ENCODE data around the gene MYBPH.

The MYBPH gene

DNA sequence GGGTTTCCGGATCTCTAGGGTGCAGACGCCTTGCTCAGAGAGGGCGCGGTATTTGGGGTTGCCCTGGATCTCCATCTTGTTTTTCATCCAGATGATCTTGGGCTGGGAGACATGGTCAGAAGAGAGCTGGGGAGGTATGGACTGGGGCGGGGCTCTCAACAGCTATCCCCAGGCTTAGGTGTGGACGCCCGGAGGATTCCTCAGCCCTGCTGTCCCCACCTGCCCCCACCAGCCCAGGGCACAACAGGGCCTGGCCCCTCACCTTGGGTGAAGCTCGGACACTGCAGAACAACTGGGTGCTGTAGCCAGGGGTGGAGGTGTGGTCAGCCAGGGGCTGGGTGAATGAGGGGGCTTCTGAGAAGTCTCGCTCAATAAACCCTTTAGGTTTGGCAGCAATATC is 6.6 kb downstream of the MYBPH start:
- no peaks in the 10 kb centered on the region for H3K4me1 ChIP-seq (ENCODE audit: insufficient read depth, low read length, severe bottlenecking)
- H4K20me1 ChIP-seq (ENCODE audit: insufficient read depth, low read length): no peaks in the 10 kb centered on the region
- TF ChIP-seq EZH2 (IDR thresholded peaks at IDR 0.05; ENCODE audit: borderline replicate concordance, low read length): no peak
- TF ChIP-seq, protein P1, sequence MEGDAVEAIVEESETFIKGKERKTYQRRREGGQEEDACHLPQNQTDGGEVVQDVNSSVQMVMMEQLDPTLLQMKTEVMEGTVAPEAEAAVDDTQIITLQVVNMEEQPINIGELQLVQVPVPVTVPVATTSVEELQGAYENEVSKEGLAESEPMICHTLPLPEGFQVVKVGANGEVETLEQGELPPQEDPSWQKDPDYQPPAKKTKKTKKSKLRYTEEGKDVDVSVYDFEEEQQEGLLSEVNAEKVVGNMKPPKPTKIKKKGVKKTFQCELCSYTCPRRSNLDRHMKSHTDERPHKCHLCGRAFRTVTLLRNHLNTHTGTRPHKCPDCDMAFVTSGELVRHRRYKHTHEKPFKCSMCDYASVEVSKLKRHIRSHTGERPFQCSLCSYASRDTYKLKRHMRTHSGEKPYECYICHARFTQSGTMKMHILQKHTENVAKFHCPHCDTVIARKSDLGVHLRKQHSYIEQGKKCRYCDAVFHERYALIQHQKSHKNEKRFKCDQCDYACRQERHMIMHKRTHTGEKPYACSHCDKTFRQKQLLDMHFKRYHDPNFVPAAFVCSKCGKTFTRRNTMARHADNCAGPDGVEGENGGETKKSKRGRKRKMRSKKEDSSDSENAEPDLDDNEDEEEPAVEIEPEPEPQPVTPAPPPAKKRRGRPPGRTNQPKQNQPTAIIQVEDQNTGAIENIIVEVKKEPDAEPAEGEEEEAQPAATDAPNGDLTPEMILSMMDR (IDR thresholded peaks at IDR 0.05; ENCODE audit: low read length): no peak
- no peaks in the 10 kb centered on the region for H3K79me2 ChIP-seq (ENCODE audit: insufficient read depth, low read length)
- 0 out of 2 replicates have a peak, but pooled peaks cover 9% of the 10 kb centered on the region for H3K27me3 ChIP-seq (ENCODE audit: insufficient read depth, low read length)
- no peak overlapping the region for H2AFZ ChIP-seq (ENCODE audit: low read length)
- no peaks in the 10 kb centered on the region for H3K9me3 ChIP-seq (ENCODE audit: low read length)
- no peaks in the 10 kb centered on the region for H3K36me3 ChIP-seq (ENCODE audit: insufficient read depth, low read length)
- H3K9ac ChIP-seq (ENCODE audit: low read length): no peak overlapping the region
- H3K9me2 ChIP-seq (ENCODE audit: low read depth, low read length): no peaks in the 10 kb centered on the region
- no peak overlapping the region for H3K4me3 ChIP-seq (ENCODE audit: low read depth, low read length, poor library complexity, severe bottlenecking)
- no peak overlapping the region for H3K27ac ChIP-seq (ENCODE audit: low read depth, low read length, poor library complexity, severe bottlenecking)
- H3K4me2 ChIP-seq (ENCODE audit: low read length): no peak overlapping the region
- no peaks in the 10 kb centered on the region for H3F3A ChIP-seq (ENCODE audit: insufficient read depth, low read length)

DNA sequence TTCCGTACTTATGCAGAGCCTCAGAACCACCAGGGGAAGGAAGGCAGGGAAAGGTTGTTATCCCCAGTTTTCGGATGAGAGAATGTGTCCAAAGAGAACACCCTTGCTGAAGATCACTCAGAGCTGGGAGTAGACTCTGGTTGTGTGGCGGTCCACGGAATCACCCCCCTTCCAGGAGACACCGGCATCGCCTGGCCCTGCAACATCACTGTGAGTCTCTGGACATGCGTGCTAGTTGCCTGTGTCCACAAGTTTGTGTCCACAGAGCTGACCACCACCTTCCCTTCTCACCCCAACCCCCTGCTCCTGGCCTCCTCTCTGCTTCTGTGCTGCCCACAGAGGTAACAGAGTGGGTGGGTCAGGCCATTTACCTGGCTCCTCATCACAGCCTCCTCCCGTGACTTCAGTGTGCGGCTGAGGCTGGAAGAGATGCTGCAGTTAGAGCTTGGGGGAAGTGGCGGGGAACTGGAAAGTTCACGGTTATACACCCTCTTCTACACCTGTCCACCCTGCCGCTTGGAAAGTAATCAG is 7.3 kb downstream of the MYBPH start:
- no peak overlapping the region for H3K9ac ChIP-seq (ENCODE audit: low read length)
- no peaks in the 10 kb centered on the region for H3K36me3 ChIP-seq (ENCODE audit: insufficient read depth, low read length)
- H3K27ac ChIP-seq (ENCODE audit: low read depth, low read length, poor library complexity, severe bottlenecking): no peak overlapping the region
- H2AFZ ChIP-seq (ENCODE audit: low read length): no peak overlapping the region
- no peak for TF ChIP-seq EZH2 (IDR thresholded peaks at IDR 0.05; ENCODE audit: borderline replicate concordance, low read length)
- TF ChIP-seq, protein P1 (IDR thresholded peaks at IDR 0.05; ENCODE audit: low read length): no peak
- no peaks in the 10 kb centered on the region for H3K79me2 ChIP-seq (ENCODE audit: insufficient read depth, low read length)
- H4K20me1 ChIP-seq (ENCODE audit: insufficient read depth, low read length): no peaks in the 10 kb centered on the region
- H3K9me3 ChIP-seq (ENCODE audit: low read length): no peaks in the 10 kb centered on the region
- no peak overlapping the region for H3K4me3 ChIP-seq (ENCODE audit: low read depth, low read length, poor library complexity, severe bottlenecking)
- no peak overlapping the region for H3K4me2 ChIP-seq (ENCODE audit: low read length)
- 0 out of 2 replicates have a peak, but pooled peaks cover 9% of the 10 kb centered on the region for H3K27me3 ChIP-seq (ENCODE audit: insufficient read depth, low read length)
- H3K9me2 ChIP-seq (ENCODE audit: low read depth, low read length): no peaks in the 10 kb centered on the region
- H3K4me1 ChIP-seq (ENCODE audit: insufficient read depth, low read length, severe bottlenecking): no peaks in the 10 kb centered on the region
- no peaks in the 10 kb centered on the region for H3F3A ChIP-seq (ENCODE audit: insufficient read depth, low read length)

DNA sequence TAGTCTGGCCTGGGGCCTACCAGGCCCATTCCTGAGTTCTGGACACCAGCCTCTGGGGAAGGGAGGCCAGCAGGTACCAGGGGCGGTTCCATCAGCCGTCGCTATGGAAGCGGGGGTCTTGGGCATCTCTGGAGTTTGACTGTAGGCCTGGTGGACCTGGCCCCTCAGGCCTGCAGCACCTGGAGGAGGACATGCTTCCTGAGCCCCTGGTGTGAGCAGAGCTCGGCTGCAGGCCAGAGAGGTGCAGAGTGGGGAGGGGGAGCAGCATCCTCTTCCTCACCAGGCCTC is 7.8 kb downstream of the MYBPH start:
- Histone ChIP-seq H2AFZ (ENCODE audit: low read length) (no peak overlapping the region), H3K27me3 (ENCODE audit: insufficient read depth, low read length) (0 out of 2 replicates have a peak, but pooled peaks cover 9% of the 10 kb centered on the region), H4K20me1 (ENCODE audit: insufficient read depth, low read length) (no peaks in the 10 kb centered on the region), H3K79me2 (ENCODE audit: insufficient read depth, low read length) (no peaks in the 10 kb centered on the region), H3K4me2 (ENCODE audit: low read length) (no peak overlapping the region), H3K9ac (ENCODE audit: low read length) (no peak overlapping the region), H3K9me2 (ENCODE audit: low read depth, low read length) (no peaks in the 10 kb centered on the region), H3K4me1 (ENCODE audit: insufficient read depth, low read length, severe bottlenecking) (no peaks in the 10 kb centered on the region), H3K4me3 (ENCODE audit: low read depth, low read length, poor library complexity, severe bottlenecking) (no peak overlapping the region), H3F3A (ENCODE audit: insufficient read depth, low read length) (no peaks in the 10 kb centered on the region), H3K27ac (ENCODE audit: low read depth, low read length, poor library complexity, severe bottlenecking) (no peak overlapping the region), H3K9me3 (ENCODE audit: low read length) (no peaks in the 10 kb centered on the region), H3K36me3 (ENCODE audit: insufficient read depth, low read length) (no peaks in the 10 kb centered on the region)
- TF ChIP-seq EZH2 (IDR thresholded peaks at IDR 0.05; ENCODE audit: borderline replicate concordance, low read length): no peak
- TF ChIP-seq, protein P1 (IDR thresholded peaks at IDR 0.05; ENCODE audit: low read length): no peak

Data from OCI-LY1 (cell line).